Endometrial microvascular endothelial cells (primary cell): ENCODE data around the gene PES1. TPM values are rescaled to one million over a fixed set of nuclear protein-coding genes. Genes with fewer than 3 reads are reported as not detected.
"Not testable (repeated sequence)": the region's sequence is repeated elsewhere in the genome, so short reads cannot be mapped to it uniquely, and the experiment has no call there.

Experiments
- in situ Hi-C: cut with HindIII; loops from 2 replicates; pipeline ENCODE4 v1.10.0; 2017; ENCODE audit warnings: low sequenced_read_pairs, low pct_unique_long_range_greater_than_20kb; ENCODE audit errors: inconsistent ontology term
- total RNA-seq: library from RNA; depleted of rRNA; stranded (reverse); fragments of >200 nt; gene quantifications from one replicate; pipeline ENCODE4 v1.2.3, GENCODE V29; 2015; ENCODE audit errors: inconsistent ontology term

PES1 gene
- total RNA-seq, 1 donor from 2014 or later, result 88.8 TPM

GRCh38 chr22:30582788-30583545 is 8.7 kb downstream of the PES1 start:
- in situ Hi-C loops, result no loop called here

GRCh38 chr22:30582051-30582450 is 9.7 kb downstream of the PES1 start:
- in situ Hi-C loops, result no loop called here

- in situ Hi-C loops, result no loop called here
These were observed 10.8 kb downstream of the PES1 start for GRCh38 chr22:30580896-30581295.

- in situ Hi-C loops, result no loop called here
These were observed 13.2 kb downstream of the PES1 start for GRCh38 chr22:30578481-30578880.

GRCh38 chr22:30575859-30576258 is 15.9 kb downstream of the PES1 start:
- in situ Hi-C loops, result no loop called here

- in situ Hi-C loops, result no loop called here
These were observed 16.6 kb downstream of the PES1 start for GRCh38 chr22:30574997-30575671.

- in situ Hi-C loops, result no loop called here
These were observed 17.4 kb downstream of the PES1 start, which contains the start of gene GAL3ST1 for GRCh38 chr22:30574095-30574981. TSS of gene GAL3ST1 (minus strand) at chr22:30574665. CDS start at chr22:30557392, 17,273 bp downstream.

GRCh38 chr22:30573594-30574094 is 18.1 kb downstream of the PES1 start:
- in situ Hi-C loops, result no loop called here

- in situ Hi-C loops, result no loop called here
These were observed 18.7 kb downstream of the PES1 start for GRCh38 chr22:30572840-30573593.

GRCh38 chr22:30572210-30572609 is 19.5 kb downstream of the PES1 start:
- in situ Hi-C loops, result no loop called here

- in situ Hi-C loops, result no loop called here
These were observed 22.0 kb downstream of the PES1 start for GRCh38 chr22:30569674-30570202.

- in situ Hi-C loops, result no loop called here
These were observed 23.4 kb downstream of the PES1 start for GRCh38 chr22:30568137-30568805.

GRCh38 chr22:30567277-30567676 is 24.4 kb downstream of the PES1 start:
- in situ Hi-C loops, result not testable (repeated sequence)

- in situ Hi-C loops, result no loop called here
These were observed 25.6 kb downstream of the PES1 start for GRCh38 chr22:30566125-30566524.

GRCh38 chr22:30565341-30565740 is 26.4 kb downstream of the PES1 start:
- in situ Hi-C loops, result no loop called here

GRCh38 chr22:30564761-30565119 is 27.0 kb downstream of the PES1 start:
- in situ Hi-C loops, result no loop called here

- in situ Hi-C loops, result no loop called here
These were observed 27.5 kb downstream of the PES1 start for GRCh38 chr22:30564045-30564760.
